ENCODE results near the gene NRM. TPM values are rescaled to one million over a fixed set of nuclear protein-coding genes. Genes with fewer than 3 reads are reported as not detected.
A peak's percentile ranks its signal among the peaks of the same experiment; 100 is the strongest.
"Not testable (repeated sequence)": the region's sequence is repeated elsewhere in the genome, so short reads cannot be mapped to it uniquely, and the experiment has no call there.

Gene NRM
- total RNA-seq, 2 experiments from 2014 or later, result 43.1 to 58.8 TPM

DNA sequence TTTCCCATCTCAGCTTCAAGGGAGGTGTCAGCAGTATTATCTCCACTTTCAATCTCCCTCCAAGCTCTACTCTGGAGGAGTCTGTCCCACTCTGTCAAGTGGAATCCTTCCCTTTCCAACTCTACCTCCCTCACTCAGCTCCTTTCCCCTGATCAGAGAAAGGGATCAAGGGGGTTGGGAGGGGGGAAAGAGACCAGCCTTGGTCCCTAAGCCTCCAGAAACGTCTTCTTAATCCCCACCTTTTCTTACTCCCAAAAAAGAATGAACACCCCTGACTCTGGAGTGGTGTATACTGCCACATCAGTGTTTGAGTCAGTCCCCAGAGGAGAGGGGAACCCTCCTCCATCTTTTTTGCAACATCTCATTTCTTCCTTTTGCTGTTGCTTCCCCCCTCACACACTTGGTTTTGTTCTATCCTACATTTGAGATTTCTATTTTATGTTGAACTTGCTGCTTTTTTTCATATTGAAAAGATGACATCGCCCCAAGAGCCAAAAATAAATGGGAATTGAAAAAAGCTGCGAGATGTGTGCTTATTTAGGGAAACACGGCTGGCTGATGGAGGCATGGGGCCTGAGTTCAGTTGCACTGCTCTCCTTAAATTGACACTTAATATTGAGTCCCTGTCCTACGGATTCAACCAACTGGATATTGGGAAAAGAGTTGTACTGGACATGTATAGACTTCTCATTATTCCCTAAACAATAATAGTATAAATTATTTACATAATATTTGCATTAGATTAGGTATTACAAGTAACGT is 34.3 kb upstream of the NRM start:
- DNase-seq, result no peak
- no peak overlapping the region for H3K4me3 Mint-ChIP-seq
- H3K4me1 Mint-ChIP-seq, result peaks cover 47% of the 10 kb centered on the region
- no peaks in the 10 kb centered on the region for H3K27me3 Mint-ChIP-seq
- H3K27ac Mint-ChIP-seq, result peak overlapping the region; percentile 14
- POLR2A ChIA-PET, result no interaction called here
- peaks cover 82% of the 10 kb centered on the region for H3K36me3 Mint-ChIP-seq (ENCODE audit: low read depth)
- H3K9me3 Mint-ChIP-seq, result no peaks in the 10 kb centered on the region
- CTCF ChIA-PET, result interaction anchor here (4.1 to 21.4 kb wide), 2 partner anchors 11 to 45 kb away, joined by 40 to 476 read pairs; no protein-coding TSS in a partner anchor

DNA sequence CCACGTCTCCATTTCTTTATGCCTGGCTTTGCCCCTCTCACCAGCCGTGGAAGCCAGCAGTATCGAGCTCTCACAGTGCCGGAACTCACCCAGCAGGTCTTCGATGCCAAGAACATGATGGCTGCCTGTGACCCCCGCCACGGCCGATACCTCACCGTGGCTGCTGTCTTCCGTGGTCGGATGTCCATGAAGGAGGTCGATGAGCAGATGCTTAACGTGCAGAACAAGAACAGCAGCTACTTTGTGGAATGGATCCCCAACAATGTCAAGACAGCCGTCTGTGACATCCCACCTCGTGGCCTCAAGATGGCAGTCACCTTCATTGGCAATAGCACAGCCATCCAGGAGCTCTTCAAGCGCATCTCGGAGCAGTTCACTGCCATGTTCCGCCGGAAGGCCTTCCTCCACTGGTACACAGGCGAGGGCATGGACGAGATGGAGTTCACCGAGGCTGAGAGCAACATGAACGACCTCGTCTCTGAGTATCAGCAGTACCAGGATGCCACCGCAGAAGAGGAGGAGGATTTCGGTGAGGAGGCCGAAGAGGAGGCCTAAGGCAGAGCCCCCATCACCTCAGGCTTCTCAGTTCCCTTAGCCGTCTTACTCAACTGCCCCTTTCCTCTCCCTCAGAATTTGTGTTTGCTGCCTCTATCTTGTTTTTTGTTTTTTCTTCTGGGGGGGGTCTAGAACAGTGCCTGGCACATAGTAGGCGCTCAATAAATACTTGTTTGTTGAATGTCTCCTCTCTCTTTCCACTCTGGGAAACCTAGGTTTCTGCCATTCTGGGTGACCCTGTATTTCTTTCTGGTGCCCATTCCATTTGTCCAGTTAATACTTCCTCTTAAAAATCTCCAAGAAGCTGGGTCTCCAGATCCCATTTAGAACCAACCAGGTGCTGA is 33.3 kb upstream of the NRM start:
- CTCF ChIA-PET, result interaction anchor here (1.8 to 21.4 kb wide), 6 partner anchors 12 to 182 kb away, joined by 5 to 476 read pairs (median 17); partner anchors contain the start of gene DHX16
- H3K9me3 Mint-ChIP-seq, DNase-seq, POLR2A ChIA-PET, H3K27me3 Mint-ChIP-seq: not testable (repeated sequence)
- H3K27ac Mint-ChIP-seq, result peak overlapping the region; percentile 76
- H3K4me1 Mint-ChIP-seq, result peaks cover 52% of the 10 kb centered on the region
- peaks cover 75% of the 10 kb centered on the region for H3K36me3 Mint-ChIP-seq (ENCODE audit: low read depth)
- H3K4me3 Mint-ChIP-seq, result peak overlapping the region; percentile 97

DNA sequence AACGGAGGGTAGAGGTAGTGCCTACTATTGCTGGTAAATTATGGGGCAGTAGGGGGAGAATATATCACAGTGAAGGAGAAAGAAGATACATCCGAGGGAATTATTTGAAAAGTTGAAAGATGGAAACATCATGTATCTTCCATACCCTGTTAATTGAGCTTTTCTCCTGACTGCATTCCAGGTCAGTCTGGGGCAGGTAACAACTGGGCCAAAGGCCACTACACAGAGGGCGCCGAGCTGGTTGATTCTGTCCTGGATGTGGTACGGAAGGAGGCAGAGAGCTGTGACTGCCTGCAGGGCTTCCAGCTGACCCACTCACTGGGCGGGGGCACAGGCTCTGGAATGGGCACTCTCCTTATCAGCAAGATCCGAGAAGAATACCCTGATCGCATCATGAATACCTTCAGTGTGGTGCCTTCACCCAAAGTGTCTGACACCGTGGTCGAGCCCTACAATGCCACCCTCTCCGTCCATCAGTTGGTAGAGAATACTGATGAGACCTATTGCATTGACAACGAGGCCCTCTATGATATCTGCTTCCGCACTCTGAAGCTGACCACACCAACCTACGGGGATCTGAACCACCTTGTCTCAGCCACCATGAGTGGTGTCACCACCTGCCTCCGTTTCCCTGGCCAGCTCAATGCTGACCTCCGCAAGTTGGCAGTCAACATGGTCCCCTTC is 32.5 kb upstream of the NRM start:
- CTCF ChIA-PET, result interaction anchor here (0.7 to 21.4 kb wide), 18 partner anchors 8 to 232 kb away, joined by 3 to 476 read pairs (median 7); partner anchors contain the start of genes DHX16 and NRM
- DNase-seq, H3K9me3 Mint-ChIP-seq, H3K27ac Mint-ChIP-seq, H3K27me3 Mint-ChIP-seq: not testable (repeated sequence)
- Mint-ChIP-seq H3K4me1 (peaks cover 59% of the 10 kb centered on the region), H3K36me3 (ENCODE audit: low read depth) (peaks cover 70% of the 10 kb centered on the region), H3K4me3 (peak overlapping the region; percentile 97)
- POLR2A ChIA-PET, result interaction anchor here (0.6 kb wide), 1 partner anchor 103 kb away, joined by 3 read pairs; no protein-coding TSS in a partner anchor

DNA sequence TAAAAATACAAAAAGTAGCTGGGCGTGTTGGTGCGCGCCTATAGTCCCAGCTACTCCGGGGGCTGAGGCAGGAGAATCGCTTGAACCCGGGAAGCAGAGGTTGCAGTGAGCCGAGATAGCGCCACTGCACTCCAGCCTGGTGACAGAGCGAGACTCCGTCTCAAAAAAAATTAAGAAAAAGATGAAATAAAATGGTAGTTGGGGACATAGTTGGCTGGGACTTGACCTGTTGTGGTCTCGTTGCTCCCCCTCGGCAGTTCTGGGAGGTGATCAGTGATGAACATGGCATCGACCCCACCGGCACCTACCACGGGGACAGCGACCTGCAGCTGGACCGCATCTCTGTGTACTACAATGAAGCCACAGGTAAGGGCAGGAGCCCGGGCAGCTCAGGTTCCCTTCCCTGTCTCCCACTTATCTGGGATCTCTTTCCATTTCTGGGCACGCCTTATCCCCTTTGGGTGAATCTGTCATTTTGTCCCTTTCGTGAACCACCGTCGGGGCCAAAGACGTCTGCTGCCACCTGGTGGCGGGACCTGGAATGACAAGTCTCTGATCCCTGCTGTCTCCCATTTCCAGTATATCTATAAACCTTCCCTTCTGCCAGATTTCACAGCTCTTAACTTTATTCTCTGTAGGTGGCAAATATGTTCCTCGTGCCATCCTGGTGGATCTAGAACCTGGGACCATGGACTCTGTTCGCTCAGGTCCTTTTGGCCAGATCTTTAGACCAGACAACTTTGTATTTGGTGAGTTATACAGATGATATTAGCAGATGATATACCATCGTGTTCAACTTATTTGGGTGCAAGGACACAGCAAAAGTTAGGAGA is 31.7 kb upstream of the NRM start:
- no peaks in the 10 kb centered on the region for H3K9me3 Mint-ChIP-seq
- no peaks in the 10 kb centered on the region for H3K27me3 Mint-ChIP-seq
- POLR2A ChIA-PET, result interaction anchor here (0.6 to 2.3 kb wide), 2 partner anchors 43 to 108 kb away, joined by 3 to 16 read pairs; no protein-coding TSS in a partner anchor
- peaks cover 65% of the 10 kb centered on the region for H3K36me3 Mint-ChIP-seq (ENCODE audit: low read depth)
- peak overlapping the region; percentile 97 for H3K4me3 Mint-ChIP-seq
- peaks cover 56% of the 10 kb centered on the region for H3K4me1 Mint-ChIP-seq
- peak; percentile 83 for DNase-seq
- H3K27ac Mint-ChIP-seq, result peak overlapping the region; percentile 97
- CTCF ChIA-PET, result interaction anchor here (0.7 to 21.4 kb wide), 32 partner anchors 9 to 258 kb away, joined by 3 to 476 read pairs (median 4); partner anchors contain the start of genes DHX16 and NRM

DNA sequence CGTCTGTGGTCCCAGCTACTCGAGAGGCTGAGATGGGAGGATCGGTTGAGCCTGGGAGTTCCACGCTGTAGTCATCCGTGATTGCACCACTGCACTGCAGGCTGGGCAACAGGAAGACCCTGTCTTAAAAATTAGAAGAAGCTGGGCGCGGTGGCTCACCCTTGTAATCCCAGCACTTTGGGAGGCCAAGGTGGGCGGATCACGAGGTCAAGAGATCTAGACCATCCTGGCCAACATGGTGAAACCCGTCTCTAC is 31.2 kb upstream of the NRM start:
- peak overlapping the region; percentile 97 for H3K27ac Mint-ChIP-seq
- H3K27me3 Mint-ChIP-seq, H3K9me3 Mint-ChIP-seq, DNase-seq: not testable (repeated sequence)
- H3K4me1 Mint-ChIP-seq, result peaks cover 57% of the 10 kb centered on the region
- H3K4me3 Mint-ChIP-seq, result peak overlapping the region; percentile 97
- POLR2A ChIA-PET, result interaction anchor here (0.6 to 2.3 kb wide), 5 partner anchors 40 to 121 kb away, joined by 3 to 16 read pairs (median 3); no protein-coding TSS in a partner anchor
- H3K36me3 Mint-ChIP-seq (ENCODE audit: low read depth), result peaks cover 67% of the 10 kb centered on the region
- CTCF ChIA-PET, result interaction anchor here (0.7 to 21.4 kb wide), 36 partner anchors 9 to 372 kb away, joined by 3 to 476 read pairs (median 4); partner anchors contain the start of genes ABCF1, DHX16 and NRM

DNA sequence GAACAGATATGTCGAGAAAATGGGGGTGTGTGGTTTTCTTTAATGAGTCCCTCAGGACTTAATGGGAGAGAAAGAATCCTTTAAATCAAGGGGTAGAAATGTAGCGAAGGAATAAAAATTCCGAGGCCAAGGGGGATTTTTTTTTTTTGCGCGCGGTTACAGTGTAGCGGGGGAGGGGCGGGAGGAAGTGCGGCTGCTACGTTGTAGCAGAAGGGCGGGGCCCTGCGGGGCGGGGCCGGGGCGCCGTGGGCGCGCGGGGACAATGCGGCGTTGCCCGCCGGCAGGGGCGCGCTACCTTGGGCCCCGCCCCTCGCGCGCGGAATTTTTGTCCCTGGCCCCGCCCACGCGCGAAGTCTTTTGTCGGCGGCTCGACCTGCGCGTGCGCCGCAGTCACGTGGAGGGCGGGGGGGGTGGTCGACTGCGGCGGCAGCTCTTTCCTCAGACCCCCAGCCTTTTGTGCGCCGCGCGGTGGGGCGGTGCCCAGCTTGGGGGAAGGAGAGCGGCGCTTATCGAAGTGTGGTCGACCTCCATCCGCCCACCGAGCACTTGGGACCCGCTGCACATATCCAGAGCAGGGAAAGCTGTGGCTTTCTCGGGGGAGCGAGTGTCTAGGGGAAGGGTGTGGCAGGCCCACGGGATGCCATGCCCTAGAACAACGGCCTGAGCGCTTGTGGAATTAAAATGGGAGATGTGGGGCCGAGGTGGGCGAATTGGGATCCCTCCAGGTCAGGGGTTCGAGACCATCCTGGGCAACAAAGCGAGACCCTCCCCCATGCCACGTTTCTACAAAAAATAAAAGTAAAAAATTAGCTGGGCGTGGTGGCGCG is 30.6 kb upstream of the NRM start:
- ChIA-PET CTCF (interaction anchor here (0.7 to 21.4 kb wide), 32 partner anchors 10 to 373 kb away, joined by 3 to 476 read pairs (median 4); partner anchors contain the start of genes ABCF1, DHX16 and NRM), POLR2A (interaction anchor here (0.6 to 2.3 kb wide), 5 partner anchors 39 to 120 kb away, joined by 3 to 16 read pairs (median 3); no protein-coding TSS in a partner anchor)
- peak overlapping the region; percentile 97 for H3K27ac Mint-ChIP-seq
- peak overlapping the region; percentile 97 for H3K4me3 Mint-ChIP-seq
- peaks cover 2% of the 10 kb centered on the region for H3K9me3 Mint-ChIP-seq
- H3K27me3 Mint-ChIP-seq, result no peaks in the 10 kb centered on the region
- peaks cover 67% of the 10 kb centered on the region for H3K36me3 Mint-ChIP-seq (ENCODE audit: low read depth)
- H3K4me1 Mint-ChIP-seq, result peaks cover 59% of the 10 kb centered on the region
- peak; percentile 93 for DNase-seq

DNA sequence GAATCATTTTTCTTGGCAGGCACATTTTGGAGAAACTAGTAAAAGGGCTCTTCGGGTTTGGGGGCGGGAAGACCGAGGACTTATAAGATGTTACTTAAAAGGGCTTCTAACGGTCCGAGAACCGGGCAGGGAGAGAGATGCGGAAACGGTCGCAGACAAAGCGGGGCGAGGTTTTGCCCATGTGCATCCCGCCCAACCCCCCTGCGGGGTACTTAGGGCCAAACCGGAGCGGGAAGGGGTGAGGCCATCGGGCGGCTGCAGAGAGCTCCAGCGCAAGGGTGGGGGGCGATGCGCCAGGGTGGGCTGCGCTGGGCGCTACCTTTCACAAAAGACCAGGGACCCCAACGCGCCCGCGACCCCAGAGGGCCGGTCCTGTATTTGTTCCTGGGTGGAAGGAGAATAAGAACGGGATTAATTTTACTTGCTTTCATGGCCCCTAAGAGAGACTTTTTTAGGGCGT is 30.0 kb upstream of the NRM start:
- Mint-ChIP-seq H3K9me3 (peaks cover 3% of the 10 kb centered on the region), H3K4me3 (peak overlapping the region; percentile 97), H3K27me3 (no peaks in the 10 kb centered on the region), H3K36me3 (ENCODE audit: low read depth) (peaks cover 67% of the 10 kb centered on the region), H3K4me1 (peaks cover 61% of the 10 kb centered on the region), H3K27ac (peak overlapping the region; percentile 97)
- POLR2A ChIA-PET, result interaction anchor here (0.9 to 2.3 kb wide), 4 partner anchors 39 to 105 kb away, joined by 3 to 16 read pairs (median 4); no protein-coding TSS in a partner anchor
- peak; percentile 68 for DNase-seq
- CTCF ChIA-PET, result interaction anchor here (0.6 to 21.4 kb wide), 14 partner anchors 9 to 373 kb away, joined by 3 to 476 read pairs (median 5); partner anchors contain the start of genes ABCF1 and DHX16

DNA sequence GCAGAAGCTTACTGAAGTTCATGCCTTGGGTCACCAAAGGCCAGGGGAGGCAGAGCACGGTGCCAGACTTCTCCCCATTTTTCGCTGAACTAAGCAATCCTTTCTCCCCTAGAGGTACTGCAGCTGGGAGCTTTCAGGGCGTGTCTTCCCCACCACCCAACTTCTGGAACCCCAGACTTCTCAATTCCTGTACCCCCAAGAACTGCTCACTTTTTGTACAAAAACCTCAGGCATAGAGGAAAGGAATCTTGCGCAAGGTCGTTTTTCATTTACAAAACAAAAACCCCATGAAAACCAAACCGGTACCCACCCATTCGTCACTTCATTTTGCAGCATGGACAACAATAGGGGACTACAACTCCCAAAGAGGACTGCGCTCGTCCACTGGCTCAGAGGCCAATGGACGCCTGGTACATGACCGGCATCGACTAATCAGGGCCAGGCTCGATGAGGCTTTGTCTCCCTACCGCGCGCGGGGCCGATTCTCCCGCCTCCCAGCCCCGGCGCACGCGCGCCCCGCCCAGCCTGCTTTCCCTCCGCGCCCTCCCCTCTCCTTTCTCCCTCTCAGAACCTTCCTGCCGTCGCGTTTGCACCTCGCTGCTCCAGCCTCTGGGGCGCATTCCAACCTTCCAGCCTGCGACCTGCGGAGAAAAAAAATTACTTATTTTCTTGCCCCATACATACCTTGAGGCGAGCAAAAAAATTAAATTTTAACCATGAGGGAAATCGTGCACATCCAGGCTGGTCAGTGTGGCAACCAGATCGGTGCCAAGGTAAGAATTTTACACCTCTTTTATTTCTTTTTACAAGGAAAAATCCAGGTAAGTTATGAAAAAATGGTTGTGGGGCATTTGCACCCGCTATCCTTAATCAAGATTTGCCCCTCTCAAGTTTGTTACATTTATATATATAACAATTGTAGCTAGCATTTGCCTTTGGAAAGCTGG is 29.3 kb upstream of the NRM start, which contains the start of gene TUBB:
Gene TUBB, plus strand, starts transcription at position 562 of the 947 bp plus-strand sequence. Its CDS starts 155 bp downstream, at position 717.
- Mint-ChIP-seq H3K27ac (peak within 1 kb of the TSS; percentile 97), H3K9me3 (peaks cover 3% of the 10 kb centered on the region), H3K36me3 (ENCODE audit: low read depth) (peaks cover 66% of the 10 kb centered on the region), H3K4me3 (peak within 1 kb of the TSS; percentile 97), H3K27me3 (no peaks in the 10 kb centered on the region), H3K4me1 (peaks cover 59% of the 10 kb centered on the region)
- peak; percentile 97 for DNase-seq
- ChIA-PET POLR2A (interaction anchor here (0.7 to 2.3 kb wide), 2 partner anchors 31 to 41 kb away, joined by 3 to 16 read pairs; no protein-coding TSS in a partner anchor), CTCF (interaction anchor here (0.6 to 21.4 kb wide), 9 partner anchors 8 to 374 kb away, joined by 3 to 476 read pairs (median 5); partner anchors contain the start of gene DHX16)

DNA sequence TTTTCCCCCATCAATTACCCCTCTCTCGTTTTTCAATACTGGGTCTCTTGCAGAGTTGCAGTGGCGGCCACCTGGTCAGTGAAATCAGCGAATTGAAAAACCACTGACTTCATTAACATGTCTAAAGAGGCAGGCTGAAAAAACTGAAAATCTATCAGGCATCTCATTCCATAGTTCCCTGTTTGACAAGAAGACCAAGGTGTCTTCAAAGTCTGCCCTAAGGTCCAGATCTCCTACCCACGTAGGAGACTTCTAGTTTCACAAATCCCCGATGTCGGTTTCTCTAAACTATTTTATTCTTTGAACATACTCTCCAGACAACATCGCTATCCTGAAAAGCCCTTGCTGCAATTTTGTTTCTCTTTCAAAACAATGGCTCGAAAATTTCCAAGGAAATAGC is 28.6 kb upstream of the NRM start:
- CTCF ChIA-PET, result interaction anchor here (0.6 to 21.4 kb wide), 7 partner anchors 12 to 89 kb away, joined by 3 to 476 read pairs (median 4); no protein-coding TSS in a partner anchor
- Mint-ChIP-seq H3K9me3 (peaks cover 3% of the 10 kb centered on the region), H3K4me3 (peak overlapping the region; percentile 97), H3K4me1 (peaks cover 58% of the 10 kb centered on the region), H3K36me3 (ENCODE audit: low read depth) (peaks cover 67% of the 10 kb centered on the region), H3K27me3 (no peaks in the 10 kb centered on the region), H3K27ac (peak overlapping the region; percentile 97)
- no peak for DNase-seq
- POLR2A ChIA-PET, result interaction anchor here (0.7 kb wide), 1 partner anchor 30 kb away, joined by 3 read pairs; no protein-coding TSS in a partner anchor

Data from activated CD4-positive, alpha-beta T cell treated with anti-CD3 and anti-CD28 coated beads, Interleukin-2, amount 10 ng/mL, durations not matched to agents 7 days and 5 days (primary cell).